SU-DHL-6 (cell line): Measurements from ENCODE around the gene BEX3.

ENCODE experiments used
- H2AFZ ChIP-seq: fragments of 200-600 bp; sonication (generic); 2 replicates; pipeline ENCODE4 v1.6.1; 2014; ENCODE audit warnings: low read depth, mild to moderate bottlenecking, moderate library complexity, mixed read lengths, antibody characterized with exemption, low read length; ENCODE audit not compliant: severe bottlenecking
- H3F3A ChIP-seq: fragments of 200-600 bp; shearing (Covaris generic); 2 replicates; pipeline ENCODE4 v1.6.0; 2016; ENCODE audit warnings: antibody characterized with exemption, mild to moderate bottlenecking; ENCODE audit not compliant: insufficient read depth
- H3K27ac ChIP-seq: fragments of 200-600 bp; sonication (generic); 2 replicates; pipeline ENCODE4 v1.5.1; 2016; ENCODE audit warnings: low read depth, mild to moderate bottlenecking, low read length, moderate library complexity, mixed read lengths
- H3K27me3 ChIP-seq: fragments of 200-600 bp; sonication (generic), shearing (Covaris generic); 2 replicates; pipeline ENCODE4 v1.6.0; 2014; ENCODE audit warnings: mild to moderate bottlenecking, low read length
- H3K36me3 ChIP-seq: fragments of 200-600 bp; sonication (generic); 2 replicates; pipeline ENCODE4 v1.6.1; 2014; ENCODE audit warnings: mild to moderate bottlenecking, low read length, mixed read lengths
- H3K4me2 ChIP-seq: fragments of 300-600, 200-600 bp; shearing (Covaris generic), sonication (generic); 2 replicates; pipeline ENCODE4 v1.6.0; 2014; ENCODE audit warnings: low read length, low read depth, mild to moderate bottlenecking; ENCODE audit not compliant: poor library complexity, severe bottlenecking
- H3K4me3 ChIP-seq: fragments of 200-600 bp; sonication (generic); 2 replicates; pipeline ENCODE4 v1.5.1; 2014; ENCODE audit warnings: antibody characterized with exemption, low read length, mild to moderate bottlenecking, mixed read lengths; ENCODE audit not compliant: insufficient read depth, poor library complexity, severe bottlenecking
- H3K79me2 ChIP-seq: fragments of 200-600 bp; sonication (generic); 2 replicates; pipeline ENCODE4 v1.6.1; 2014; ENCODE audit warnings: mild to moderate bottlenecking, low read length, moderate library complexity; ENCODE audit not compliant: insufficient read depth
- H3K9ac ChIP-seq: fragments of 200-600 bp; sonication (generic); 2 replicates; pipeline ENCODE4 v1.7.0; 2014; ENCODE audit warnings: mild to moderate bottlenecking, low read length
- H3K9me2 ChIP-seq: fragments of 200-600 bp; sonication (generic); replicated peaks from 2 replicates; pipeline ENCODE4 v1.6.1; 2014; ENCODE audit warnings: low read length; ENCODE audit not compliant: insufficient read depth
- H3K9me3 ChIP-seq: fragments of 200-600 bp; sonication (generic); 2 replicates; pipeline ENCODE4 v1.6.1; 2014; ENCODE audit warnings: low read length, mixed read lengths; ENCODE audit not compliant: insufficient read depth
- H4K20me1 ChIP-seq: fragments of 200-600 bp; sonication (generic); 2 replicates; pipeline ENCODE4 v1.6.1; 2014; ENCODE audit warnings: low read depth, mild to moderate bottlenecking, antibody characterized with exemption, low read length, moderate library complexity, mixed read lengths
- EZH2phosphoT487 ChIP-seq: fragments of 200-600 bp; sonication (generic), shearing (Covaris generic); conservative IDR thresholded peaks from 2 replicates; pipeline ENCODE4 v1.6.1; 2018; ENCODE audit warnings: mild to moderate bottlenecking, antibody characterized with exemption, low read length, moderate library complexity, mixed read lengths
- TF ChIP-seq, protein P1 (sequence below): fragments of 200-600 bp; sonication (generic); IDR thresholded peaks from one replicate; pipeline ENCODE4 v1.5.1; 2017; ENCODE audit warnings: antibody characterized with exemption, mild to moderate bottlenecking, low read length, moderate library complexity; ENCODE audit not compliant: insufficient read depth, poor library complexity, severe bottlenecking

The BEX3 gene

DNA sequence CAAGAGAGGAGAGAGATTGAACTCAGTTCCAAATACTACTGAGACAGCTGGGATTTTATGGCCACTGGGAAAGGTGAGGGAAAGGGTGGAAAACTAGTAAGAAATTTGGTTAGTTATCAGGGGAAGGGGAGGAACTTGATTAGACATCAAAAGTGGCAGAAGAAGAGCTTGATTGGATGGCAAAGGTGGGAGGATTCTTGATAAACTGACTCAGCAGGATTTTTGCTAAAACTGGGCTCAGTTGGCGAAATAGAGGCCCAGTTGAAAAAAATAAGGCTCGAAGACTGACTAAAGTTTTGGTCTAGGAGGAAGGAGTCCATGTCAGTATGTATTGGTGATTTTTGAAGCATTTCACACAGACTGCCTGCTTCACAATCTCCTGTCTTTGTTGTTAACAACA lies 10.0 kb downstream of the BEX3 start:
- Histone ChIP-seq H3K9me3 (no peaks in the 10 kb centered on the region), H3K4me3 (no peak overlapping the region)

DNA sequence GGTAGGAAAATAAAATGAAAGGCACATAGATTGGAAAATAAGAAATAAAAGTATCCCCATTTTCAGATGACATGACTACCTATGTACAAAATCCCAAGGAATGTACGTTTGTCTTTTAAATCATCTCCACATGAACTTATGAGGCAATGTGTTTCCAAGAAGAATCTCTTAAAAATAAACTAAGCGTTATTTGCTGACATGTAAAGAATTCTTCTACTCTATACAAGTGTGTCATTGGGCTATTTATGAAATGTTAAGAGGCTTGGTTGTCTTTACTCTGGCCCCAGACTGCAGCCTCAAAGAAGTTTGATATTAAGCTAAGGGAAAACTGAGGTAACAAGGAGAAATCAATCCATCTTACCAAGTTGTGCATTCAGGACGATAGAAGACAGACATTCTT lies 17.1 kb downstream of the BEX3 start:
- no peaks in the 10 kb centered on the region for H3K79me2 ChIP-seq
- H3K9me3 ChIP-seq = no peaks in the 10 kb centered on the region
- TF ChIP-seq, protein P1, sequence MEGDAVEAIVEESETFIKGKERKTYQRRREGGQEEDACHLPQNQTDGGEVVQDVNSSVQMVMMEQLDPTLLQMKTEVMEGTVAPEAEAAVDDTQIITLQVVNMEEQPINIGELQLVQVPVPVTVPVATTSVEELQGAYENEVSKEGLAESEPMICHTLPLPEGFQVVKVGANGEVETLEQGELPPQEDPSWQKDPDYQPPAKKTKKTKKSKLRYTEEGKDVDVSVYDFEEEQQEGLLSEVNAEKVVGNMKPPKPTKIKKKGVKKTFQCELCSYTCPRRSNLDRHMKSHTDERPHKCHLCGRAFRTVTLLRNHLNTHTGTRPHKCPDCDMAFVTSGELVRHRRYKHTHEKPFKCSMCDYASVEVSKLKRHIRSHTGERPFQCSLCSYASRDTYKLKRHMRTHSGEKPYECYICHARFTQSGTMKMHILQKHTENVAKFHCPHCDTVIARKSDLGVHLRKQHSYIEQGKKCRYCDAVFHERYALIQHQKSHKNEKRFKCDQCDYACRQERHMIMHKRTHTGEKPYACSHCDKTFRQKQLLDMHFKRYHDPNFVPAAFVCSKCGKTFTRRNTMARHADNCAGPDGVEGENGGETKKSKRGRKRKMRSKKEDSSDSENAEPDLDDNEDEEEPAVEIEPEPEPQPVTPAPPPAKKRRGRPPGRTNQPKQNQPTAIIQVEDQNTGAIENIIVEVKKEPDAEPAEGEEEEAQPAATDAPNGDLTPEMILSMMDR = no peak
- TF ChIP-seq EZH2phosphoT487 = no peak
- no peak overlapping the region for H3K9ac ChIP-seq
- H3K36me3 ChIP-seq = no peaks in the 10 kb centered on the region
- no peak overlapping the region for H3K4me2 ChIP-seq
- H3K9me2 ChIP-seq = no peaks in the 10 kb centered on the region
- H4K20me1 ChIP-seq = no peaks in the 10 kb centered on the region
- no peak overlapping the region for H3K27ac ChIP-seq
- H3F3A ChIP-seq = no peaks in the 10 kb centered on the region
- H3K27me3 ChIP-seq = no peaks in the 10 kb centered on the region
- no peak overlapping the region for H2AFZ ChIP-seq
- H3K4me3 ChIP-seq = no peak overlapping the region

More for the DNA sequence above, 10.0 kb downstream of the BEX3 start:
- Histone ChIP-seq H2AFZ (no peak overlapping the region), H4K20me1 (no peaks in the 10 kb centered on the region), H3K79me2 (no peaks in the 10 kb centered on the region), H3K27ac (no peak overlapping the region), H3K9ac (no peak overlapping the region), H3K36me3 (no peaks in the 10 kb centered on the region), H3K4me2 (no peak overlapping the region), H3F3A (no peaks in the 10 kb centered on the region), H3K27me3 (no peaks in the 10 kb centered on the region), H3K9me2 (no peaks in the 10 kb centered on the region)
- TF ChIP-seq, protein P1 = no peak
- TF ChIP-seq EZH2phosphoT487 = no peak

DNA sequence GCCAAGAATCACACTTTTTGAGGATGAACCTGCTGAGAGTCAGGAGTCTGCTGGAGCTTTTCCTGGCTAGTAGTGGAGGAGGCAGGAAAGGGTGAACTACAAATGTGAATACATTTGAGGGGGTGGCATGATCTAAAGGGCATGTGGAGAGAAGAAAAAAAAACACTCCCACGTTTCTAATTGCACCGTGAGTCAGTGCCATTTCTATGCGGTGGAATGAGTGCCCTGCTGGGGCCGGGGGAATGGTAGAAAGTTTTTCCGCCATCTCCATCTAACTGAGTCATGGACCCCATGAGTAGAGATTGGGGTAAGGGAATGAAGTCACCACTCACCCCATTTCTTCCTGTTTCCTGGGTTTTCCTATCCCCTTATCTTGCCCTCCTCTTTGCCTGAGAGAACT lies 19.8 kb downstream of the BEX3 start:
- no peaks in the 10 kb centered on the region for H3K79me2 ChIP-seq
- no peak overlapping the region for H3K4me2 ChIP-seq
- H3K4me3 ChIP-seq = no peak overlapping the region
- H3K36me3 ChIP-seq = no peaks in the 10 kb centered on the region
- no peak for TF ChIP-seq EZH2phosphoT487
- TF ChIP-seq, protein P1 = no peak
- no peaks in the 10 kb centered on the region for H3K9me2 ChIP-seq
- no peaks in the 10 kb centered on the region for H3K9me3 ChIP-seq
- no peaks in the 10 kb centered on the region for H3K27me3 ChIP-seq
- H2AFZ ChIP-seq = no peak overlapping the region
- no peak overlapping the region for H3K27ac ChIP-seq
- H4K20me1 ChIP-seq = no peaks in the 10 kb centered on the region
- no peak overlapping the region for H3K9ac ChIP-seq
- no peaks in the 10 kb centered on the region for H3F3A ChIP-seq

DNA sequence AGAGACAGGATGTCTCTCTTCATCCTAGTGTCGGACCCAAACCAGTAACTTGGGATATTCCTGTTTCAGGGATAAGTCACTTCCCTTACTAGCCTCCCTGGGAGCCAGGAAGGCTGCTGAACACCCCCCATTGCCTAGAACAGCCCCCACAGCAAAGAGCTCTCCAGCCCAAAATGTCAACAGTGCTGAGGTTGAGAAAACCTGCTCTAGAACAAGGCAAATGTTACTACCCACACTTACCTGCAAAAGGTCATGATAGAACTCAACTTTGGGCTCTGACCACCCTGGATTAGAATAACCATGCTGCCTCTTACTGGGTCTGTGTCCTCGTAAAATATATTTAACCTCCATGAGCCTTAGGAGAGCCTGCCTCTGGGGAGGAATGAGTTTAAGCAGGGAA lies 20.3 kb downstream of the BEX3 start:
- no peak overlapping the region for H3K9ac ChIP-seq
- TF ChIP-seq EZH2phosphoT487 = no peak
- TF ChIP-seq, protein P1 = no peak
- H3K79me2 ChIP-seq = no peaks in the 10 kb centered on the region

More for the DNA sequence above, 20.3 kb downstream of the BEX3 start:
- no peaks in the 10 kb centered on the region for H4K20me1 ChIP-seq
- no peaks in the 10 kb centered on the region for H3K27me3 ChIP-seq
- H3F3A ChIP-seq = no peaks in the 10 kb centered on the region
- H3K9me3 ChIP-seq = no peaks in the 10 kb centered on the region
- no peak overlapping the region for H2AFZ ChIP-seq
- H3K4me3 ChIP-seq = no peak overlapping the region
- H3K27ac ChIP-seq = no peak overlapping the region
- no peaks in the 10 kb centered on the region for H3K36me3 ChIP-seq
- no peak overlapping the region for H3K4me2 ChIP-seq
- no peaks in the 10 kb centered on the region for H3K9me2 ChIP-seq
